ENCODE measurements around the gene KLK10.

The KLK10 gene

DNA sequence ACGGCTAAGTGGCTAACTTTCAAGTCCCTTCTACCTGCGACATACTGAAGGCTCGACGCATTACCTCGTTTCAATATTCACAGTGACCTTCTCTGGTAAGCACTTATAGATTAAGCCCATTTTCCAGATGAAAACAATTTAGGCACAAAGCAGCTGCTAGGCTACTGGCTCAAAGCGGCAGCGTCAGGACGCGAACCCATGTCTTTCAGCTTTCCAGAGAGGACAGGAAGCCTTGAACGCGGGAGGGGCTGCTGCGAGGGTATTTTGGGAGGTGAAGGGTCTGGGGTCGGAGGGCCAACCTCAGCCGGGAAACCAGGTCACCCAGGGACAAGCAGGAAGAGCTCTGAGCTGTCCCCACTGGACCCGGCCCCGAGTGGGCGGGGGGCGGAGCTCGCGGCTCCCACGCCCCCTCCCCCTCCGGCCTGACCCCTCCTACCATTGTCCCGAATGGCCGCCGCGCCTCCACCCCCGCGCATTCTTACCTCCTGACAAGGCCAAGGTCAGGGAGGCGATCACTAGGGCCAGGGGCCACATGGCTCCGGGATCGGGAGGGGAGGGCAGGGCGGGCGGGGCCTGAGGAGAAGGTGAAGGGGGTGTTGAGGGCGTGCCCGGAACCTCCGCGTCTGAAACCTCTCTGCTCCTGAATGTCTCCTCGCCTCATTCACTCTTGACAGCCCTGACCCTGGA, 45.2 kb upstream of the KLK10 start, which contains the start of gene KLK13:
KLK13 (minus strand) TSS at position 559 of the 687 bp plus-strand sequence; CDS start at position 534, 25 bp downstream.
- Histone ChIP-seq H3K27ac (ENCODE audit: low read depth, low read length, poor library complexity, severe bottlenecking) (no peak within 1 kb of the TSS), H3K4me3 (ENCODE audit: low read depth, low read length, poor library complexity, severe bottlenecking) (no peak within 1 kb of the TSS)

DNA sequence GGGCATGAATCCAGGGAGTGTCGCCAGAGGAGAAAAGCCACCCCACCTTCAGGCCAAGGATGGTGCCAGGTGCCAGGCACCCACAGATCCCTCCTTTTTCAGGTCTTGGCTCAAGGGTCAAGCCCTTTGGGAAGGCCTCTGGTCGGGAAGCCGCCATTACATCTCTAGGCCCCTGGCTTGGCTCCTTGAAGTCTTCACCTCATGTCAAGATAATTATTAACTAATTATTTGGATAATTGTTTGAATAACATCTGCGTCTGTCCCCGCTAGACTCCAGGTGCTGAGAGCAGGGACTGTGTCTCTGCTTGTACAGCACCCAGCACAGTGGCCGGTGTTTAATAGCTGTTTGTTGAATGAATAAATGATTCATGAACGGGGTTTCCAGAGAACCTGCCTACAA, 44.2 kb upstream of the KLK10 start:
- H3K9me2 ChIP-seq (ENCODE audit: low read depth, low read length): no peaks in the 10 kb centered on the region

More for the DNA sequence above, 45.2 kb upstream of the KLK10 start, which contains the start of gene KLK13:
- Histone ChIP-seq H3K4me2 (ENCODE audit: low read length) (no peak within 1 kb of the TSS), H2AFZ (ENCODE audit: low read length) (no peak within 1 kb of the TSS), H3K27me3 (ENCODE audit: insufficient read depth, low read length) (no peaks in the 10 kb centered on the region; the same call in none of the 2 replicates), H4K20me1 (ENCODE audit: insufficient read depth, low read length) (no peaks in the 10 kb centered on the region), H3K9me3 (ENCODE audit: low read length) (no peaks in the 10 kb centered on the region), H3K4me1 (ENCODE audit: insufficient read depth, low read length, severe bottlenecking) (no peaks in the 10 kb centered on the region), H3F3A (ENCODE audit: insufficient read depth, low read length) (no peaks in the 10 kb centered on the region), H3K9me2 (ENCODE audit: low read depth, low read length) (no peaks in the 10 kb centered on the region), H3K79me2 (ENCODE audit: insufficient read depth, low read length) (no peaks in the 10 kb centered on the region), H3K9ac (ENCODE audit: low read length) (no peak within 1 kb of the TSS), H3K36me3 (ENCODE audit: insufficient read depth, low read length) (no peaks in the 10 kb centered on the region)
- TF ChIP-seq, protein P1, sequence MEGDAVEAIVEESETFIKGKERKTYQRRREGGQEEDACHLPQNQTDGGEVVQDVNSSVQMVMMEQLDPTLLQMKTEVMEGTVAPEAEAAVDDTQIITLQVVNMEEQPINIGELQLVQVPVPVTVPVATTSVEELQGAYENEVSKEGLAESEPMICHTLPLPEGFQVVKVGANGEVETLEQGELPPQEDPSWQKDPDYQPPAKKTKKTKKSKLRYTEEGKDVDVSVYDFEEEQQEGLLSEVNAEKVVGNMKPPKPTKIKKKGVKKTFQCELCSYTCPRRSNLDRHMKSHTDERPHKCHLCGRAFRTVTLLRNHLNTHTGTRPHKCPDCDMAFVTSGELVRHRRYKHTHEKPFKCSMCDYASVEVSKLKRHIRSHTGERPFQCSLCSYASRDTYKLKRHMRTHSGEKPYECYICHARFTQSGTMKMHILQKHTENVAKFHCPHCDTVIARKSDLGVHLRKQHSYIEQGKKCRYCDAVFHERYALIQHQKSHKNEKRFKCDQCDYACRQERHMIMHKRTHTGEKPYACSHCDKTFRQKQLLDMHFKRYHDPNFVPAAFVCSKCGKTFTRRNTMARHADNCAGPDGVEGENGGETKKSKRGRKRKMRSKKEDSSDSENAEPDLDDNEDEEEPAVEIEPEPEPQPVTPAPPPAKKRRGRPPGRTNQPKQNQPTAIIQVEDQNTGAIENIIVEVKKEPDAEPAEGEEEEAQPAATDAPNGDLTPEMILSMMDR (IDR thresholded peaks at IDR 0.05; ENCODE audit: low read length): no peak
- no peak for TF ChIP-seq EZH2 (IDR thresholded peaks at IDR 0.05; ENCODE audit: borderline replicate concordance, low read length)

DNA sequence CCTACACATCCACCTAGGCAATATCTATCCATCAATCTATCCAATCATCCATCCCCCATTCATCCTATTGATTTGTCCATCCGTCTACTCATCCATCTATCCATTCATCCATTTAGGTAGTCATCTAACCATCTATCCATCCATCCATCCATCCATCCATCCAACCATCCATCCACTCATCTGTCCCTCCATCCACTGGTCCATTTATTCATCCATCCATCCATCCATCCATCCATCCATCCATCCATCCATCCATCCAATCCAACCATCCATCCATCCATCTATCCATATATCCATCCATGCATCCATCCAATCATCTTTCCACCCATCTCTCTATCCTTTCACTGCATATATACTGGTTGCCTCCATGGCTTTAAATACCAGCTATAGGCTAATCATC, 41.5 kb upstream of the KLK10 start:
- H3K9me2 ChIP-seq (ENCODE audit: low read depth, low read length): no peaks in the 10 kb centered on the region
- no peaks in the 10 kb centered on the region for H3F3A ChIP-seq (ENCODE audit: insufficient read depth, low read length)
- no peak overlapping the region for H3K4me2 ChIP-seq (ENCODE audit: low read length)
- no peaks in the 10 kb centered on the region for H3K9me3 ChIP-seq (ENCODE audit: low read length)
- H3K27me3 ChIP-seq (ENCODE audit: insufficient read depth, low read length): no peaks in the 10 kb centered on the region
- H3K79me2 ChIP-seq (ENCODE audit: insufficient read depth, low read length): no peaks in the 10 kb centered on the region
- H3K36me3 ChIP-seq (ENCODE audit: insufficient read depth, low read length): no peaks in the 10 kb centered on the region
- no peak overlapping the region for H3K9ac ChIP-seq (ENCODE audit: low read length)
- H4K20me1 ChIP-seq (ENCODE audit: insufficient read depth, low read length): no peaks in the 10 kb centered on the region
- no peak overlapping the region for H2AFZ ChIP-seq (ENCODE audit: low read length)
- TF ChIP-seq EZH2 (IDR thresholded peaks at IDR 0.05; ENCODE audit: borderline replicate concordance, low read length): no peak
- TF ChIP-seq, protein P1 (IDR thresholded peaks at IDR 0.05; ENCODE audit: low read length): no peak
- no peak overlapping the region for H3K4me3 ChIP-seq (ENCODE audit: low read depth, low read length, poor library complexity, severe bottlenecking)
- H3K27ac ChIP-seq (ENCODE audit: low read depth, low read length, poor library complexity, severe bottlenecking): no peak overlapping the region
- no peaks in the 10 kb centered on the region for H3K4me1 ChIP-seq (ENCODE audit: insufficient read depth, low read length, severe bottlenecking)

More for the DNA sequence above, 44.2 kb upstream of the KLK10 start:
- Histone ChIP-seq H4K20me1 (ENCODE audit: insufficient read depth, low read length) (no peaks in the 10 kb centered on the region), H3K4me1 (ENCODE audit: insufficient read depth, low read length, severe bottlenecking) (no peaks in the 10 kb centered on the region), H2AFZ (ENCODE audit: low read length) (no peak overlapping the region), H3K9ac (ENCODE audit: low read length) (no peak overlapping the region), H3K36me3 (ENCODE audit: insufficient read depth, low read length) (no peaks in the 10 kb centered on the region), H3K79me2 (ENCODE audit: insufficient read depth, low read length) (no peaks in the 10 kb centered on the region), H3K4me2 (ENCODE audit: low read length) (no peak overlapping the region), H3K9me3 (ENCODE audit: low read length) (no peaks in the 10 kb centered on the region), H3K27ac (ENCODE audit: low read depth, low read length, poor library complexity, severe bottlenecking) (no peak overlapping the region), H3K27me3 (ENCODE audit: insufficient read depth, low read length) (no peaks in the 10 kb centered on the region; the same call in 1 of the 2 replicates), H3K4me3 (ENCODE audit: low read depth, low read length, poor library complexity, severe bottlenecking) (no peak overlapping the region), H3F3A (ENCODE audit: insufficient read depth, low read length) (no peaks in the 10 kb centered on the region)
- TF ChIP-seq, protein P1 (IDR thresholded peaks at IDR 0.05; ENCODE audit: low read length): no peak
- TF ChIP-seq EZH2 (IDR thresholded peaks at IDR 0.05; ENCODE audit: borderline replicate concordance, low read length): no peak
